ENCODE data around the gene FGF3. TPM values are rescaled to one million over a fixed set of nuclear protein-coding genes. Genes with fewer than 3 reads are reported as not detected.

The FGF3 gene
- total RNA-seq, 2 donors from 2014 or later, result not detected

- peak; percentile 57 for ATAC-seq
Observed at GRCh38 chr11:69828276-69828970, 9.2 kb upstream of the FGF3 start.

GRCh38 chr11:69826773-69827172, 7.6 kb upstream of the FGF3 start:
- no peak for DNase-seq
- ATAC-seq, result no peak
- intact Hi-C loops (cut with DNase I, micrococcal nuclease), result no loop called here

More at GRCh38 chr11:69828276-69828970, 9.2 kb upstream of the FGF3 start:
- intact Hi-C loops (cut with DNase I, micrococcal nuclease), result no loop called here
- peak in 1 of 2 donors; percentile 24 for DNase-seq

GRCh38 chr11:69825941-69826340, 6.7 kb upstream of the FGF3 start:
- DNase-seq, result no peak
- intact Hi-C loops (cut with DNase I, micrococcal nuclease), result no loop called here
- no peak for ATAC-seq

- intact Hi-C loops (cut with DNase I, micrococcal nuclease), result no loop called here
- peak; percentile 41 to 53 for DNase-seq
- peak; percentile 90 for ATAC-seq
Observed at GRCh38 chr11:69825037-69825834, 6.0 kb upstream of the FGF3 start.

- ATAC-seq, result no peak
- intact Hi-C loops (cut with DNase I, micrococcal nuclease), result no loop called here
- DNase-seq, result no peak
Observed at GRCh38 chr11:69823641-69824265, 4.5 kb upstream of the FGF3 start.

- ATAC-seq (no peak), DNase-seq (no peak)
- intact Hi-C loops (cut with DNase I, micrococcal nuclease), result no loop called here
Observed at GRCh38 chr11:69822676-69823494, 3.7 kb upstream of the FGF3 start.

GRCh38 chr11:69821511-69822040, 2.4 kb upstream of the FGF3 start:
- intact Hi-C loops (cut with DNase I, micrococcal nuclease), result no loop called here
- DNase-seq, result no peak
- no peak for ATAC-seq

- DNase-seq (no peak), ATAC-seq (no peak)
- intact Hi-C loops (cut with DNase I, micrococcal nuclease), result no loop called here
Observed at GRCh38 chr11:69820441-69820840, 1.2 kb upstream of the FGF3 start.

- DNase-seq (no peak), ATAC-seq (no peak)
- intact Hi-C loops (cut with DNase I, micrococcal nuclease), result no loop called here
Observed at GRCh38 chr11:69819541-69820070, 390 bp upstream of the FGF3 start.

- DNase-seq, result no peak
- ATAC-seq, result no peak
- intact Hi-C loops (cut with DNase I, micrococcal nuclease), result no loop called here
Observed at GRCh38 chr11:69818231-69818602, 999 bp downstream of the FGF3 start.

- no peak for DNase-seq
- intact Hi-C loops (cut with DNase I, micrococcal nuclease), result no loop called here
Observed at GRCh38 chr11:69817265-69818230, 1.7 kb downstream of the FGF3 start.

GRCh38 chr11:69816671-69817070, 2.5 kb downstream of the FGF3 start:
- ATAC-seq (no peak), DNase-seq (no peak)
- intact Hi-C loops (cut with DNase I, micrococcal nuclease), result no loop called here

More at GRCh38 chr11:69817265-69818230, 1.7 kb downstream of the FGF3 start:
- ATAC-seq, result peak; percentile 27

GRCh38 chr11:69815973-69816372, 3.2 kb downstream of the FGF3 start:
- ATAC-seq, result no peak
- DNase-seq, result no peak
- intact Hi-C loops (cut with DNase I, micrococcal nuclease), result no loop called here

- intact Hi-C loops (cut with DNase I, micrococcal nuclease), result no loop called here
- DNase-seq (no peak), ATAC-seq (no peak)
Observed at GRCh38 chr11:69814902-69815301, 4.3 kb downstream of the FGF3 start.

GRCh38 chr11:69814411-69814810, 4.8 kb downstream of the FGF3 start:
- DNase-seq (no peak), ATAC-seq (no peak)
- intact Hi-C loops (cut with DNase I, micrococcal nuclease), result no loop called here

GRCh38 chr11:69813839-69814238, 5.4 kb downstream of the FGF3 start:
- DNase-seq, result no peak
- intact Hi-C loops (cut with DNase I, micrococcal nuclease), result no loop called here
- ATAC-seq, result no peak

GRCh38 chr11:69812946-69813345, 6.3 kb downstream of the FGF3 start:
- intact Hi-C loops (cut with DNase I, micrococcal nuclease), result no loop called here
- ATAC-seq (no peak), DNase-seq (no peak)

GRCh38 chr11:69812256-69812655, 7.0 kb downstream of the FGF3 start:
- DNase-seq (no peak), ATAC-seq (no peak)
- intact Hi-C loops (cut with DNase I, micrococcal nuclease), result no loop called here
